ENCODE results near the gene LHX3. TPM values are rescaled to one million over a fixed set of nuclear protein-coding genes. Genes with fewer than 3 reads are reported as not detected.

Gene LHX3
- total and polyA plus RNA-seq, 2 of the 8 experiments (the other 6 are each of a cell fraction or from before 2014, with no cell fraction given), result 0.02 TPM; not detected in 1

- CTCF ChIA-PET (ENCODE audit: partially characterized antibody), result interaction anchor here (0.9 to 6.7 kb wide), 5 partner anchors 10 to 91 kb away, joined by 3 to 52 read pairs (median 4); no protein-coding TSS in a partner anchor
- Histone ChIP-seq H3K36me3 (ENCODE audit: control insufficient read depth in 2 of 4, insufficient read depth in 4 of 4, low read length in 3 of 4) (no peaks in the 10 kb centered on the region), H3K18ac (ENCODE audit: extremely low read depth, low read length) (no peak overlapping the region), H3K27me3 (replicated peaks in 1 of 4; ENCODE audit: control insufficient read depth in 3 of 4, extremely low read depth in 1 of 4, insufficient read depth in 3 of 4, low read length in 3 of 4) (no peaks in the 10 kb centered on the region), H3K14ac (ENCODE audit: insufficient read length) (no peak overlapping the region), H3K79me1 (ENCODE audit: low read depth, low read length) (peaks cover 15% of the 10 kb centered on the region), H2AFZ (ENCODE audit: low read length) (no peak overlapping the region), H3K4me1 (replicated peaks in 1 of 4; ENCODE audit: control insufficient read depth in 3 of 4, insufficient read depth in 4 of 4, low read length in 3 of 4) (no peaks in the 10 kb centered on the region; a peak in 2 of 7 replicates), H4K91ac (replicated peaks; ENCODE audit: insufficient read length, low read length) (no peak overlapping the region), H2BK20ac (ENCODE audit: low read length) (no peak overlapping the region), H2BK15ac (ENCODE audit: low read length) (no peak overlapping the region), H3K4me2 (ENCODE audit: insufficient read depth in 1 of 2, low read depth in 2 of 2, low read length in 2 of 2) (no peak overlapping the region), H3K4ac (replicated peaks; ENCODE audit: insufficient read length, low read depth, low read length) (no peak overlapping the region), H3K79me2 (ENCODE audit: control insufficient read depth in 1 of 2, insufficient read depth in 2 of 2, low read length in 2 of 2) (peaks cover 0 to 79% of the 10 kb centered on the region in 2 experiments; a peak in 2 of 4 replicates), H3K4me3 (ENCODE audit: extremely low read depth in 1 of 4, insufficient read depth in 2 of 4, low read depth in 3 of 4, low read length in 4 of 4) (no peak overlapping the region), H3K27ac (ENCODE audit: low read depth, low read length) (no peak overlapping the region), H4K8ac (ENCODE audit: extremely low read depth, insufficient read depth, low read length) (peak overlapping the region; percentile 25; the same call in 1 of the 2 replicates), H3K23me2 (ENCODE audit: low read depth, low read length) (no peaks in the 10 kb centered on the region), H2BK120ac (replicated peaks; ENCODE audit: low read depth, low read length) (no peak overlapping the region), H3K9me3 (ENCODE audit: insufficient read depth in 2 of 2, low read depth in 1 of 2, low read length in 1 of 2) (no peaks in the 10 kb centered on the region), H4K5ac (ENCODE audit: insufficient read length, low read depth, low read length) (no peak overlapping the region), H2BK12ac (ENCODE audit: low read depth, low read length) (no peak overlapping the region), H2AK5ac (ENCODE audit: low read depth, low read length) (no peak overlapping the region), H3K56ac (replicated peaks; ENCODE audit: insufficient read length, low read depth, low read length) (no peak overlapping the region), H3K9ac (replicated peaks in 1 of 4; ENCODE audit: extremely low read depth in 1 of 4, low read depth in 3 of 4, low read length in 3 of 4) (no peak overlapping the region), H3K23ac (ENCODE audit: insufficient read length) (no peak overlapping the region), H2BK5ac (ENCODE audit: low read depth, low read length) (no peak overlapping the region), H4K20me1 (replicated peaks in 1 of 2; ENCODE audit: control insufficient read depth in 1 of 2, insufficient read depth in 2 of 2, low read length in 2 of 2) (peaks cover 26 to 30% of the 10 kb centered on the region in 2 experiments)
- WGBS, 2 experiments (ENCODE audit: extremely low coverage in 1 of 2, insufficient coverage in 1 of 2, insufficient read length in 1 of 2, insufficient replicate concordance in 2 of 2, low coverage in 1 of 2, low lambda C conversion rate in 2 of 2, missing lambda C conversion rate in 1 of 2), result 91% methylated on average over 31 of the region's 33 CpGs; no CpG with 5 or more reads in 1 of the 2 experiments
- no peak for DNase-seq (ENCODE audit: low read depth in 1 of 2, low spot score in 2 of 2)
- POLR2A ChIA-PET (ENCODE audit: partially characterized antibody), result interaction anchor here (1.2 kb wide), 1 partner anchor 49 kb away, joined by 3 read pairs; no protein-coding TSS in a partner anchor
- TF ChIP-seq TEAD4 (IDR thresholded peaks at IDR 0.05; ENCODE audit: low read depth, low read length) (no peak), CBX5 (IDR thresholded peaks at IDR 0.05; ENCODE audit: low read depth, low read length) (no peak), CTBP2 (IDR thresholded peaks at IDR 0.05; ENCODE audit: borderline replicate concordance, insufficient read depth, insufficient read length, low read length) (no peak), SP1 (IDR thresholded peaks at IDR 0.05; ENCODE audit: low read depth, low read length) (no peak), NANOG (IDR thresholded peaks at IDR 0.05; ENCODE audit: insufficient read depth, low read depth, low read length, poor library complexity, severe bottlenecking) (no peak)
- FAIRE-seq, result no peak
Observed at GRCh38 chr9:136229096-136230065, 24.5 kb upstream of the LHX3 start.

Data from H1 (cell line).